Activated CD8-positive, alpha-beta T cell treated with anti-CD3 and anti-CD28 coated beads for 36 hours (primary cell): ENCODE results near the gene TTC28. TPM values are rescaled to one million over a fixed set of nuclear protein-coding genes. Genes with fewer than 3 reads are reported as not detected.

Source experiments
- ATAC-seq: fragments of 200-7000 bp; cut with Tn5 transposase; one replicate; pipeline ENCODE4 v1.10.0; 2021; ENCODE audit warnings: mild to moderate bottlenecking, moderate library complexity
- CTCF ChIA-PET: fragments of 350-600 bp; sonication (Branson Sonifier 250); formaldehyde crosslinking; loops from one replicate; lab custom pipeline; 2021; ENCODE audit warnings: antibody characterized with exemption; lab: Charles Lee
- POLR2A ChIA-PET: fragments of 350-600 bp; sonication (Branson Sonifier 250); formaldehyde crosslinking; loops from one replicate; lab custom pipeline; 2021; ENCODE audit warnings: antibody characterized with exemption; lab: Charles Lee
- DNase-seq: peaks from one replicate; pipeline ENCODE4 v3.0.0-alpha.2; 2020
- H3K27ac Mint-ChIP-seq: one replicate; pipeline ENCODE4 v1.8.0; 2021; ENCODE audit warnings: mild to moderate bottlenecking, mixed read lengths
- H3K27me3 Mint-ChIP-seq: one replicate; pipeline ENCODE4 v1.8.0; 2021; ENCODE audit warnings: mixed read lengths
- H3K36me3 Mint-ChIP-seq: one replicate; pipeline ENCODE4 v1.8.0; 2021; ENCODE audit warnings: low read depth, mixed read lengths
- H3K4me1 Mint-ChIP-seq: one replicate; pipeline ENCODE4 v1.8.0; 2021; ENCODE audit warnings: low read depth, mixed read lengths
- H3K4me3 Mint-ChIP-seq: one replicate; pipeline ENCODE4 v1.8.0; 2021; ENCODE audit warnings: mild to moderate bottlenecking, moderate library complexity, mixed read lengths
- H3K9me3 Mint-ChIP-seq: one replicate; pipeline ENCODE4 v1.8.0; 2021; ENCODE audit warnings: mixed read lengths
- CTCF ChIP-seq: fragments of 200-600 bp; IDR thresholded peaks from one replicate; pipeline ENCODE4 v1.8.0; 2022; ENCODE audit warnings: antibody characterized with exemption, mild to moderate bottlenecking
- intact Hi-C: fragments of 100-400 bp; cut with micrococcal nuclease; formaldehyde crosslinking; loops from one replicate; pipeline ENCODE4 v1.10.0; 2022
- total RNA-seq, 2 experiments: library from RNA; stranded (reverse); gene quantifications; one replicate each; pipeline ENCODE4 v1.2.3, GENCODE V29; 2021

Gene TTC28
- total RNA-seq, 2 experiments from 2014 or later, result 0.58 to 1.9 TPM

- TF ChIP-seq CTCF, result no peak
- POLR2A ChIA-PET, result no interaction called here
- no peak overlapping the region for H3K4me3 Mint-ChIP-seq
Measured at GRCh38 chr22:27980424-27981148, 699.1 kb downstream of the TTC28 start.

GRCh38 chr22:27978802-27979201, 700.8 kb downstream of the TTC28 start:
- Mint-ChIP-seq H3K36me3 (no peaks in the 10 kb centered on the region), H3K4me3 (no peak overlapping the region), H3K9me3 (no peaks in the 10 kb centered on the region), H3K27ac (no peak overlapping the region), H3K27me3 (no peaks in the 10 kb centered on the region), H3K4me1 (no peaks in the 10 kb centered on the region)
- DNase-seq, result no peak
- intact Hi-C loops, result no loop called here
- TF ChIP-seq CTCF, result no peak
- ChIA-PET CTCF (interaction anchor here (0.7 kb wide), 1 partner anchor 99 kb away, joined by 3 read pairs; no protein-coding TSS in a partner anchor), POLR2A (no interaction called here)
- ATAC-seq, result no peak

More at GRCh38 chr22:27980424-27981148, 699.1 kb downstream of the TTC28 start:
- Mint-ChIP-seq H3K27ac (no peak overlapping the region), H3K4me1 (no peaks in the 10 kb centered on the region), H3K9me3 (no peaks in the 10 kb centered on the region), H3K36me3 (no peaks in the 10 kb centered on the region), H3K27me3 (no peaks in the 10 kb centered on the region)
- intact Hi-C loops, result no loop called here
- CTCF ChIA-PET, result no interaction called here
- DNase-seq (no peak), ATAC-seq (no peak)

- no peaks in the 10 kb centered on the region for H3K9me3 Mint-ChIP-seq
- no peaks in the 10 kb centered on the region for H3K36me3 Mint-ChIP-seq
- DNase-seq (no peak), ATAC-seq (no peak)
- ChIA-PET POLR2A (no interaction called here), CTCF (interaction anchor here (0.7 kb wide), 1 partner anchor 99 kb away, joined by 3 read pairs; no protein-coding TSS in a partner anchor)
- H3K27ac Mint-ChIP-seq, result no peak overlapping the region
- no peak overlapping the region for H3K4me3 Mint-ChIP-seq
- no peaks in the 10 kb centered on the region for H3K4me1 Mint-ChIP-seq
- no peak for TF ChIP-seq CTCF
- intact Hi-C loops, result no loop called here
- H3K27me3 Mint-ChIP-seq, result no peaks in the 10 kb centered on the region
Measured at GRCh38 chr22:27978317-27978716, 701.3 kb downstream of the TTC28 start.

GRCh38 chr22:27976586-27976985, 703.1 kb downstream of the TTC28 start:
- no peak overlapping the region for H3K27ac Mint-ChIP-seq
- ChIA-PET POLR2A (no interaction called here), CTCF (no interaction called here)
- no peak for TF ChIP-seq CTCF
- H3K9me3 Mint-ChIP-seq, result no peaks in the 10 kb centered on the region
- H3K27me3 Mint-ChIP-seq, result no peaks in the 10 kb centered on the region
- no peak overlapping the region for H3K4me3 Mint-ChIP-seq
- no peaks in the 10 kb centered on the region for H3K4me1 Mint-ChIP-seq
- DNase-seq (no peak), ATAC-seq (no peak)
- intact Hi-C loops, result no loop called here
- H3K36me3 Mint-ChIP-seq, result no peaks in the 10 kb centered on the region

- Mint-ChIP-seq H3K4me3 (no peak overlapping the region), H3K27me3 (no peaks in the 10 kb centered on the region), H3K27ac (no peak overlapping the region), H3K9me3 (peaks cover 2% of the 10 kb centered on the region), H3K36me3 (peaks cover 2% of the 10 kb centered on the region), H3K4me1 (no peaks in the 10 kb centered on the region)
- POLR2A ChIA-PET, result no interaction called here
- no peak for ATAC-seq
- no peak for DNase-seq
- TF ChIP-seq CTCF, result no peak
- CTCF ChIA-PET, result no interaction called here
- intact Hi-C loops, result no loop called here
Measured at GRCh38 chr22:27975381-27976013, 704.1 kb downstream of the TTC28 start.
